HG03520 (cell line): Measurements from ENCODE around the gene HDAC3.
A peak's percentile ranks its signal among the peaks of the same experiment; 100 is the strongest.

Experiments
- ATAC-seq: cut with Tn5 transposase; IDR thresholded peaks from one replicate; pipeline ENCODE4 v1.9.1; 2021; ENCODE audit warnings: mild to moderate bottlenecking, moderate library complexity; ENCODE audit not compliant: unreplicated experiment

HDAC3 gene

DNA sequence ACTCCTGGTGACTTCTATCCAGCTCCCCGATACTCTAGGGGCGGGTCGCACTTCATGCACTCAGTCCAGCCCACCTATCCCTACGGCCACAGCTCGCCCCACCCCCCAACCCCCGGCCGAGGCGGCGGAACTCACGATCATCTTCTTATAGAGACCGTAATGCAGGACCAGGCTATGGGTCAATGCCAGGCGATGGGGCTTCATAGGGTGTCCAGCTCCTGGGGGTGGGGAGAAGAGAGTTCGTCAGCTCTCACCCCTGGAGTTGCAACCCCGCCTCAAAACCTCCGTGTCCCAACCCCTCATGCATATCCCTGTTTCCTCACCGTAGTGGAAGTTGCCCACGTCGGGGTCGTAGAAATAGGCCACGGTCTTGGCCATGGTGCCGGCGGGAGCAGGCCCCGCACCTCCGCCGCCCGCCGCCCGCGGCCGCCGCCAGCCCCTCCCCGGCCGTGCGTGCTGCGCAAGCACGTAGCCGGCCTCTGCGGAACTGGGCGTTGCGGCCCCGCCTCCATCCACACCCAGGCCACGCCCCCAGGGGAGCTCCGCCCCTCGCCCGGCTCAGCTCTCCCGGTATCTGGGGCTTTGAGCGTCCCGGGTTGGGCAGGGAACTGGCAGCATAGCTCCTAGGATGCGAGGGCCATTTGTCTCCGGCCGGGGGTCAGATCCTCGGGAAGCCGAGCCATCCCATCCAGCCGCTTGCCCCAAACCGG lies at the start of gene HDAC3, which contains the start of gene RELL2:
HDAC3 (minus strand) TSS at position 437 of the 710 bp plus-strand sequence; CDS start at position 378, 59 bp downstream.
RELL2 (plus strand) TSS at position 585 of the 710 bp plus-strand sequence. CDS start 1,229 bp downstream, outside the sequence.
- peak; percentile 67 for ATAC-seq

GRCh38 chr5:141685591-141685990 lies 48.9 kb upstream of the HDAC3 start:
- ATAC-seq: no peak

- ATAC-seq: no peak
Observed at GRCh38 chr5:141683596-141684141, 47.0 kb upstream of the HDAC3 start.

GRCh38 chr5:141681695-141682641 lies 45.3 kb upstream of the HDAC3 start, which contains the start of gene ARAP3:
TSS of gene ARAP3 (minus strand) at chr5:141682230. CDS start at chr5:141680486, 1,744 bp downstream.
- ATAC-seq: no peak

GRCh38 chr5:141681295-141681694 lies 44.6 kb upstream of the HDAC3 start:
- no peak for ATAC-seq

GRCh38 chr5:141680751-141681201 lies 44.1 kb upstream of the HDAC3 start:
- no peak for ATAC-seq

DNA sequence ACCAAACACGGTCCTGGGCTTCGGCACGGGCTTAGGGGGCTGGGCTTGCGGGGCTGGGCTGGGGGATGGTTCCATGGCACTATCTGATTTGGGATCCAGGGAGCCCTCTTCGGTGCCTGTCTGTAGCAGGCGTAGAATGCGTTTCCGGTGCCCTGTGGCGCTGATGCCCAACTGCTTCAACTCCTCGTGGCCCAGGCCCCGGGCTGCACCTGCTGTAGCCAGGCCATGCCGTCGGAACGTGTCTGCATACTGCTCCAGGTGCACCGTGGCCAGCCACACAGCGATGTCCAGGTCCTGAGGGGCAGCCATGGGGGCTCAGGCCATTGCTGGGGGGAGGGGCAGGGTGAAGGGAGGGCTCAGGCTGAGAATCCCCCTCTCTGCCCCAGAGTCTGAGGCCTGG lies 43.5 kb upstream of the HDAC3 start:
- ATAC-seq: no peak

GRCh38 chr5:141677415-141677814 lies 40.8 kb upstream of the HDAC3 start:
- no peak for ATAC-seq

GRCh38 chr5:141675672-141676071 lies 39.0 kb upstream of the HDAC3 start:
- no peak for ATAC-seq

GRCh38 chr5:141674747-141675146 lies 38.1 kb upstream of the HDAC3 start:
- ATAC-seq: no peak

- no peak for ATAC-seq
Observed at GRCh38 chr5:141672841-141673813, 36.5 kb upstream of the HDAC3 start.

DNA sequence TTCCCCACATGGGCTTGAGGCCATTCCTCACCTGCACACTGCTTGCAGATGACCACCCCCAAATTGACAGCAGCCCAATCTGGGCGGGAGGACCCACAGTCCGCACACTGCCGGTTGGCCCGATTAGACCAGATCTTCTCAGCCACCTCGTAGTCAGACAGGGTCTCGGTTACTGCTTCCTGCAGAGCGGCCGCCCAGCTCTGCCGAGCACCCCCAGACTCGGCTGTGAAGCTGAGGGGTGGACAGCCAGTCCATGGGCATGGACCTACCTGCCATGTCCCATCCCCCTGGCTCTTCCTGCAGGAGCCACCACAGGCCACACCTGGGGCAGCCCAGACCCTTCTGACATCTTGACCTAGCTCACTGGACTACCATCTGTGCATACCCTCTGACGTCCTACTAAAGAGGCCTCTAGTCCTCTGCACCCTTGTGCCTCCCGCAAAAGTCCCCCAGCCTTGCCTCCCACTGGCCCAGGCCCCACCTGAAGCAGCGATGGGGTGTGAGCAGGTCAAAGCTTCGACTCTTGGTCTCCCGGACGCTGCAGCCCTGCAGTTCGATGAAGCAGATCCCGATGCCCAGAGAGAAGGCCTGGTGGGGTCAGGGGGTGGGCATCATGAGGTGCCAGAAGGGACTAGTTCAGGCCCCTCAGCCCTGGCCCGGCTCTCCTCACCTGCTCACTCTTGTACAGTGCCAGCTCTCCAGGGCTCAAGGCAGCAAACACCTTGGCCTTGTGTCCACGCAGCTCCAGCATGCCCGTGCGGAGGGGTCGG lies 35.6 kb upstream of the HDAC3 start:
- ATAC-seq: no peak

DNA sequence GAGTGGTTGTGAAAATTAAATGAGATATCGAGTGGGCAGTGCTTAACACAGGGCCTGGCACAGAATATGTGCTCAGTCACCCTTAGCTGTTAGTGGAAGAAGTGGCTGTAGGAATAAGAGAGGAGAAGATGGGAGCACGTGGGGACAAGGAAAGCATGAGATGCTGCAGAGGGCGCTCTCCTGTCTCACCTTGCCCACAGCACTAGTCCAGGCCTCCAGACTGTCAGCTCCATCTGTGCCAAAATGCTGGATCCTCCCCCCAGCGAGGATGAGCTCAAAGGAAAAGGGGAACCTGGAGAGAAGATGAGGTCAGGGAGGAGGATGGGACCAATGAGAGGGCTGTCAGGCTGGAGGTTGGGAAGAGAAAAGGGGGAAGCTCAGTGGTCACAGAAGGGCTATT lies 32.9 kb upstream of the HDAC3 start:
- ATAC-seq: no peak

- ATAC-seq: no peak
Observed at GRCh38 chr5:141668601-141669265, 32.1 kb upstream of the HDAC3 start.

DNA sequence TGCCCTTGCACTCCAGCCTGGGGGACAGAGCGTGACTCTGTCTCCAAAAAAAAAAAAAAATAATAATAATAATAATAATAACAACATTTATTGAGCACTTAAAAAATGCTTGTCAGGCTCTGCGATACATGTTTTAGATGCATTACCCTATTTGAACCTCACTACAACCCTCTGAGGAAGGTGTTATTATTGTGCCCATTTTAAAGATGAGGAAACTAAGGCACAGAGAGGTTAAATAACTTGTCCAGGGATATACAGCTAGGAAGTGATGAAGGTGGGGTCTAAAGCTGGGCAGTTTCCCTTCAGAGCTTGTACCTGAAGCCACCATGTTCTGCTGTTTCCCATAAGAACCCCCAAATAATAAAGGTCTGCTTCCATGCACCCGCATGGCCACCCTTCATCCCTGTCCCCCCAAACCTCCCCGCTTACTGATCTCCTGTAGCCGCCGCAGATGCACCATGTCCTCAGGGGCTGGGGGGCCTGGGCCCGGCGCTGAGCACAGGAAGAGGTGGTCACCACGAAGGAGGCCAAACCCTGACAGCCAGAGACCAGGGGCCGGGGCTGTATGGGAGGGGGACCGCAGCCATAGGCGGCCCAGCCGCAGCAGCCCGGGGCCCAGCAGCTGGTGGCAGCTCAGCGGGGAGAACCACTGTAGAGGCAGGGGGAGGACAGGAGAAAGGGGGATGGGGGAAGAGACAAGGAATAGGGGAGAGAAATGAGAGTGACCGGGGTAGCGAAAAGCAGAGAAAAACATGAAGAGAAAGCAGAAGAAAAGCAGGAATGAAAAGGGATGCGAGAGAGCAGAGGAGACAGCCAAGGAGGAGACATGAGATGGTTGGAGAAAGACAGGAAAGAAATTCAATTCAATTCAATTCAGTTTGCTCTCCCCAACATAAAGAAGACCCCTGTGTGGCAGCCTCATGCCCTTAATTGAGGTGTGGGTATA lies 29.6 kb upstream of the HDAC3 start:
- no peak for ATAC-seq

- peak; percentile 92 for ATAC-seq
Observed at GRCh38 chr5:141664733-141665461, 28.2 kb upstream of the HDAC3 start.

GRCh38 chr5:141663506-141663905 lies 26.9 kb upstream of the HDAC3 start:
- ATAC-seq: no peak
